ENCODE results near the gene TUT4. TPM values are rescaled to one million over a fixed set of nuclear protein-coding genes. Genes with fewer than 3 reads are reported as not detected.

TUT4 gene
- total RNA-seq, 2 donors from 2014 or later, result 38.2 to 67.2 TPM

DNA sequence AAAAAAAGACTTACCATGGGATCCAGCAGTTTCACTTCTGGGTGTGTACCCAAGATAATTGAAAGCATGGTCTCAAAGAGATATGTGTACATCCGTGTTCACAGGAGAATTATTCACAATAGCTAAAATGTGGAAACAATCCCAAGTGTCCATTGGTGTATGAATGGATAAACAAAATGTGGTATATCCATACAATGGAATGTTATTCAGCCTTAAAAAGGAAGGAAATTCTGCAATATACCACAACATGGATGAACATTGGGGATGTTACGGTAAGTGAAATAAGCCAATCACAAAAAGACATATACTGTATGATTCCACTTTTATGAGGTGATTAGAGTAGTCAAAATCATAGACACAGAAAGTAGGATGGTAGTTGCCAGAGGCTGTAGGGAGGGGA, 7.0 kb upstream of the TUT4 start:
- H3K27me3 ChIP-seq (replicated peaks; ENCODE audit: insufficient read depth), result no peaks in the 10 kb centered on the region
- no peak for ATAC-seq (ENCODE audit: insufficient number of reproducible peaks, low FRiP score, low read depth)
- no peaks in the 10 kb centered on the region for H3K36me3 ChIP-seq
- H3K4me1 ChIP-seq (ENCODE audit: control insufficient read depth in 1 of 2, low read depth in 2 of 2), result no peaks in the 10 kb centered on the region
- H3K27ac ChIP-seq, result no peak overlapping the region
- H3K4me3 ChIP-seq, result no peak overlapping the region
- no peak for DNase-seq (ENCODE audit: low spot score)
- H3K9me3 ChIP-seq, result no peaks in the 10 kb centered on the region
- TF ChIP-seq, protein P1, sequence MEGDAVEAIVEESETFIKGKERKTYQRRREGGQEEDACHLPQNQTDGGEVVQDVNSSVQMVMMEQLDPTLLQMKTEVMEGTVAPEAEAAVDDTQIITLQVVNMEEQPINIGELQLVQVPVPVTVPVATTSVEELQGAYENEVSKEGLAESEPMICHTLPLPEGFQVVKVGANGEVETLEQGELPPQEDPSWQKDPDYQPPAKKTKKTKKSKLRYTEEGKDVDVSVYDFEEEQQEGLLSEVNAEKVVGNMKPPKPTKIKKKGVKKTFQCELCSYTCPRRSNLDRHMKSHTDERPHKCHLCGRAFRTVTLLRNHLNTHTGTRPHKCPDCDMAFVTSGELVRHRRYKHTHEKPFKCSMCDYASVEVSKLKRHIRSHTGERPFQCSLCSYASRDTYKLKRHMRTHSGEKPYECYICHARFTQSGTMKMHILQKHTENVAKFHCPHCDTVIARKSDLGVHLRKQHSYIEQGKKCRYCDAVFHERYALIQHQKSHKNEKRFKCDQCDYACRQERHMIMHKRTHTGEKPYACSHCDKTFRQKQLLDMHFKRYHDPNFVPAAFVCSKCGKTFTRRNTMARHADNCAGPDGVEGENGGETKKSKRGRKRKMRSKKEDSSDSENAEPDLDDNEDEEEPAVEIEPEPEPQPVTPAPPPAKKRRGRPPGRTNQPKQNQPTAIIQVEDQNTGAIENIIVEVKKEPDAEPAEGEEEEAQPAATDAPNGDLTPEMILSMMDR (IDR thresholded peaks at IDR 0.05), result no peak

DNA sequence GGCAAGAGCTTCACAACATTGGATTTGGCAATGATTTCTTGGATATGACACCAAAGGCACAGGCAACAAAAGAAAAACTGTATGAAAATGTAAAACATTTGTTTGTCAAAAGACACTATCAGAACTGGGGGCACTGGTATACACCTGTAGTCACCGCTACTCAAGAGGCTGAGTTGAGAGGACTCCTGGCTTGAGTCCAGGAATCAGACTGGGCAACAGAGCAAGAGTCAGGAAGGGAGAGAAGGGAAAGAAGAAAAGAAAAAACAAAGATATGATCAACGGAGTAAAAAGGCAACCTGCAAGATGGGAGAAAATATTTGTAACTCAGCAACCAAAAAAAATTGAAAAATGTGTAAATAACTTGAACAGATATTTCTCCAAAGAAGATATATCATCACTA, 6.0 kb upstream of the TUT4 start:
- Histone ChIP-seq H3K36me3 (no peaks in the 10 kb centered on the region), H3K4me1 (ENCODE audit: control insufficient read depth in 1 of 2, low read depth in 2 of 2) (peaks cover 0 to 6% of the 10 kb centered on the region in 2 donors), H3K9me3 (no peaks in the 10 kb centered on the region), H3K27ac (no peak overlapping the region), H3K27me3 (replicated peaks; ENCODE audit: insufficient read depth) (no peaks in the 10 kb centered on the region), H3K4me3 (no peak overlapping the region)
- DNase-seq (ENCODE audit: low spot score) (no peak), ATAC-seq (ENCODE audit: insufficient number of reproducible peaks, low FRiP score, low read depth) (no peak)
- TF ChIP-seq, protein P1 (IDR thresholded peaks at IDR 0.05), result no peak

DNA sequence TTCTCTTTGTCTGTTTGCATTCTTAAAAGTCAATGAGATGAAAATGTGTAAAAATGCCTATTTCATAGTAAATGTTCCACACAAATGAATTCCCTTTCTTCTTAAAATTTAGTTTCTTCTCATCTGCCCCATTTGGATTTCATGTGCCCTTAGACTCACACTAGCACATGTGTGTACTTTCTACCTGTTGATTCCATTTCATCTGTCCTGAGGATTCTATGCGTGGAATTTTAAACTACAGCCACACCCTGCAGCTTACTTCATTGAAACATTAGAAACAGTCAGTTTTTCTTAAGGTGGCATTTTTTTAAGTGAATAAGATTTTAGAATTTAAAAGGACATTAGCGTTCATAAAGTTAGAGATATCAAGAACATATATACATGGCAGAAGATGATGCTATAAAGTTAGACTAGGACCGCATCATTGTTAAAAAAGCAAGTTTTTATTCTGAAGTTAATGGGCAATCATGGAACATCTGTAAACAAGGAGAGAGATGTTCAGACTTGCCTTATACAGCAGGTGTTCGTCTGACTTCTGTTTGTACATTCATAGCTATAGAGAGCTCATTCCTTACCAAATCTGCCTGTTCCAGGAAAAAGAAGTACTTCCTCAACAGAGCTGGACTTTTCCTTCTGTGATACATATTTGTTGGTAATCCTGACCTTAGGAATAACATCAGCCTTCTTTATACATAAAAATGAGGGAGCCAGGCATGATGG, 3.9 kb upstream of the TUT4 start:
- no peak overlapping the region for H3K27ac ChIP-seq
- H3K27me3 ChIP-seq (replicated peaks; ENCODE audit: insufficient read depth), result no peaks in the 10 kb centered on the region
- H3K4me1 ChIP-seq (ENCODE audit: control insufficient read depth in 1 of 2, low read depth in 2 of 2), result peaks cover 0 to 9% of the 10 kb centered on the region in 2 donors
- H3K36me3 ChIP-seq, result no peaks in the 10 kb centered on the region
- no peak for DNase-seq (ENCODE audit: low spot score)
- TF ChIP-seq, protein P1 (IDR thresholded peaks at IDR 0.05), result no peak
- H3K4me3 ChIP-seq, result no peak overlapping the region
- H3K9me3 ChIP-seq, result no peaks in the 10 kb centered on the region
- ATAC-seq (ENCODE audit: insufficient number of reproducible peaks, low FRiP score, low read depth), result no peak

DNA sequence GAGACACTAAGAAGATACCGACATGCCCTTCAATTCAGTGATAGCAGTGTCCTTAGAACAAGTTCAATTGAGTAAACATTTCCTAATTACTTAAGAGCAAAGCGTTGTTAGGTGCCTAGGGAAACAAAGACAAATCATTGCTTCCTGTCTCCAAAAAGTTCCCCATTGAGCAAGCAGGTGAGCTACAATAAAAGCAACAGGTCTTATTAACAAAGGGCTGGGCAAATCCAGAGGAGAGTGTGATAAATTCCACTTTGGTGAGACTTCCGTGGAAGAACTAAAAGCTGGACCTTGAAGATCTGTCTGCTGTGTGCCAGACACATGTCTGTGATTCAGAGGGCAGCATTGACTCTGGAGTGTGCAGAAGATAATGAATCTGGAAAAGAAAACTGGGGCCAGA, 1.9 kb upstream of the TUT4 start:
- H3K4me3 ChIP-seq, result no peak overlapping the region
- no peak overlapping the region for H3K27ac ChIP-seq
- H3K36me3 ChIP-seq, result no peaks in the 10 kb centered on the region
- ATAC-seq (ENCODE audit: insufficient number of reproducible peaks, low FRiP score, low read depth) (no peak), DNase-seq (ENCODE audit: low spot score) (no peak)
- no peaks in the 10 kb centered on the region for H3K27me3 ChIP-seq (replicated peaks; ENCODE audit: insufficient read depth)
- peaks cover 0 to 22% of the 10 kb centered on the region in 2 donors for H3K4me1 ChIP-seq (ENCODE audit: control insufficient read depth in 1 of 2, low read depth in 2 of 2)
- TF ChIP-seq, protein P1 (IDR thresholded peaks at IDR 0.05), result no peak
- no peaks in the 10 kb centered on the region for H3K9me3 ChIP-seq

DNA sequence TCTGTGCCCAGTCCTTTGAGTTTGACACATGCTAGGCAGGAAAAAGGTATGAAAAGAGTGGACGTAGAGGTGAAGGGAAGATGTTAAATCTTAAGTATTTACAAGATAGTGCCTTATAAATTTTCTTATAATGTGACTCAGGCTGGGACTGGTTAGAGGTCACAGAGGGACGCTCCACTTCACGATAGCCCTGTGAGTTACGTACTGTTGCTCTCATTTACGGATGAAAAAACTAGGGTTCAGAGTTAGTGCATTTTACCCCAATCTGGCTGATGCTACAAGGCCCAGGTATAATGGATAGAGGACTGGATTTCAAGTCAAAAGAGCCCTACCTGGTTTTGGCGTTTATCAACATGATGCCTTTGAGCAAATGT, 1.4 kb upstream of the TUT4 start:
- Histone ChIP-seq H3K27ac (peak overlapping the region in 1 of 2 donors; percentile 74), H3K4me3 (peak overlapping the region; percentile 93), H3K27me3 (replicated peaks; ENCODE audit: insufficient read depth) (no peaks in the 10 kb centered on the region), H3K4me1 (ENCODE audit: control insufficient read depth in 1 of 2, low read depth in 2 of 2) (peaks cover 0 to 22% of the 10 kb centered on the region in 2 donors), H3K9me3 (no peaks in the 10 kb centered on the region), H3K36me3 (no peaks in the 10 kb centered on the region)
- DNase-seq (ENCODE audit: low spot score), result no peak
- no peak for ATAC-seq (ENCODE audit: insufficient number of reproducible peaks, low FRiP score, low read depth)
- TF ChIP-seq, protein P1 (IDR thresholded peaks at IDR 0.05), result no peak
